Left ventricle myocardium inferior (tissue), 1 donor: ENCODE measurements around the gene MRS2. TPM values are rescaled to one million over a fixed set of nuclear protein-coding genes. Genes with fewer than 3 reads are reported as not detected.
"Not testable (repeated sequence)": the region's sequence is repeated elsewhere in the genome, so short reads cannot be mapped to it uniquely, and the experiment has no call there.

ENCODE experiments used
- DNase-seq: peaks from one replicate; pipeline ENCODE4 v3.0.0-alpha.2; 2020
- H3K27ac ChIP-seq: fragments of 200-600 bp; replicated peaks from 2 replicates; pipeline ENCODE4 v1.8.0; 2021
- H3K27me3 ChIP-seq: fragments of 200-600 bp; 2 replicates; pipeline ENCODE4 v1.8.0; 2021; ENCODE audit warnings: low read depth
- H3K36me3 ChIP-seq: fragments of 200-600 bp; 2 replicates; pipeline ENCODE4 v1.8.0; 2021
- H3K4me1 ChIP-seq: fragments of 200-600 bp; 2 replicates; pipeline ENCODE4 v1.8.0; 2021
- H3K4me3 ChIP-seq: fragments of 200-600 bp; 2 replicates; pipeline ENCODE4 v1.8.0; 2021; ENCODE audit warnings: mild to moderate bottlenecking, moderate library complexity
- H3K9me3 ChIP-seq: fragments of 200-600 bp; replicated peaks from 2 replicates; pipeline ENCODE4 v1.8.0; 2021
- CTCF ChIP-seq: fragments of 200-600 bp; IDR thresholded peaks from 2 replicates; pipeline ENCODE4 v1.8.0; 2021; ENCODE audit warnings: antibody characterized with exemption, mild to moderate bottlenecking, borderline replicate concordance
- intact Hi-C: fragments of 100-400 bp; cut with micrococcal nuclease; formaldehyde crosslinking; loops from one replicate; pipeline ENCODE4 v1.11.0; 2022
- total RNA-seq: library from RNA; stranded (reverse); fragmentation: NEBNext Ultra II Directional; extraction: Animal tissue kit (Norgen Biotek cat#: 25700); gene quantifications from one replicate; pipeline ENCODE4 v1.2.1, GENCODE V29; 2021
- donor health status: DM: no; HTN: yes; CAD: no; lungs with severe emphysema.

MRS2 gene
- total RNA-seq, 1 donor from 2014 or later = 44.7 TPM

GRCh38 chr6:24378473-24379097 is 24.2 kb upstream of the MRS2 start:
- Histone ChIP-seq H3K4me1 (no peaks in the 10 kb centered on the region), H3K36me3 (no peaks in the 10 kb centered on the region), H3K27me3 (peaks cover 12% of the 10 kb centered on the region), H3K9me3 (no peaks in the 10 kb centered on the region), H3K4me3 (no peak overlapping the region), H3K27ac (no peak overlapping the region)
- no peak for DNase-seq
- TF ChIP-seq CTCF = no peak
- intact Hi-C loops = no loop called here

GRCh38 chr6:24381476-24382219 is 21.1 kb upstream of the MRS2 start:
- TF ChIP-seq CTCF = no peak
- no peak overlapping the region for H3K27ac ChIP-seq
- no peaks in the 10 kb centered on the region for H3K9me3 ChIP-seq
- H3K4me1 ChIP-seq = no peaks in the 10 kb centered on the region
- H3K4me3 ChIP-seq = no peak overlapping the region
- H3K36me3 ChIP-seq = no peaks in the 10 kb centered on the region
- no peak for DNase-seq
- intact Hi-C loops = no loop called here
- no peaks in the 10 kb centered on the region for H3K27me3 ChIP-seq

DNA sequence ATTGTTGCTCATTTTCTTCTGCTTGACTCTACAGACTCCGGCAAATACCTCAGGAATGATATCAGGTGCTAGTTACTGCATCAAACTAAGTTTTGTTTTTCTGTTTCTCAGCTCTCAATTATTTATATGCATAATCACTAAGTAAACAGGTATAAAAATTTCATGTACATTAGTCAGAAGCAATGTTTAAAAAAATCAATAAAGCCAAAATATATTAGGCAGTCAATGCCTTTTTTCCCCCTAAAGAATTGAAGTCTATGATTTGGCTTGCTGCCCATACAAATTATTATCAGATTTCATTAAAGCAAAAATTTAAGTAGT is 20.6 kb upstream of the MRS2 start:
- TF ChIP-seq CTCF = no peak
- intact Hi-C loops = no loop called here
- no peak overlapping the region for H3K27ac ChIP-seq
- no peaks in the 10 kb centered on the region for H3K27me3 ChIP-seq
- no peaks in the 10 kb centered on the region for H3K4me1 ChIP-seq
- no peak for DNase-seq
- no peaks in the 10 kb centered on the region for H3K9me3 ChIP-seq
- no peaks in the 10 kb centered on the region for H3K36me3 ChIP-seq
- H3K4me3 ChIP-seq = no peak overlapping the region

DNA sequence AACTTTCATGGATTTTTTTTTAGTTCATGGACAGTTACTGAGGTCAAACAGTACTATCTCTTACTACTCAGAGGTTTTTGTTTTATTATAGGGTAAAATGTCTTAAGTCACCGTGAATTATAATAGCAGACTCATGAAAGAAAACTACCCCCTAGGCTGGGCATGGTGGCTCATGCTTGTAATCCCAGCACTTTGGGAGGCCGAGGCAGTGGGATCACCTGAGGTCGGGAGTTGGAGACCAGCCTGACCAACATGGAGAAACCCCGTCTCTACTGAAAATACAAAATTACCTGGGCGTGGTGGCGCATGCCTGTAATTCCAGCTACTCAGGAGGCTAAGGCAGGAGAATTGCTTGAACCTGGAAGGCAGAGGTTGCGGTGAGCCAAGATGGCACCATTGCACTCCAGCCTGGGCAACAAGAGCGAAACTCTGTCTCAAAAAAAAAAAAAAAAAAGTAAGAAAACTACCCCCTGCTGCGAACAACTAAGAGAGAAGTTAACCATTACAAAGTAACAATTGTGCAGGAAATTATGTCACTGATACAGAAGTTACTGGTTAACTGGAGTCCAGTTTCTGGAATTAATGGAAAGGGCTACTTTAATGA is 19.7 kb upstream of the MRS2 start:
- intact Hi-C loops, H3K36me3 ChIP-seq: not testable (repeated sequence)

GRCh38 chr6:24384369-24385130 is 18.2 kb upstream of the MRS2 start:
- H3K27ac ChIP-seq, H3K27me3 ChIP-seq, H3K9me3 ChIP-seq, H3K4me3 ChIP-seq, DNase-seq, H3K36me3 ChIP-seq, intact Hi-C loops, H3K4me1 ChIP-seq: not testable (repeated sequence)

More for the DNA sequence above, 19.7 kb upstream of the MRS2 start:
- not testable (repeated sequence) for DNase-seq, H3K4me1 ChIP-seq, H3K4me3 ChIP-seq, H3K27ac ChIP-seq, H3K27me3 ChIP-seq, H3K9me3 ChIP-seq

GRCh38 chr6:24385536-24386269 is 17.0 kb upstream of the MRS2 start:
- intact Hi-C loops = no loop called here
- Histone ChIP-seq H3K36me3 (no peaks in the 10 kb centered on the region), H3K4me3 (no peak overlapping the region), H3K27ac (no peak overlapping the region), H3K27me3 (peaks cover 8% of the 10 kb centered on the region), H3K9me3 (no peaks in the 10 kb centered on the region), H3K4me1 (no peaks in the 10 kb centered on the region)
- DNase-seq = no peak
- TF ChIP-seq CTCF = no peak
